Hepatocyte (in vitro differentiated cells): ENCODE data around the gene ZNF358. TPM values are rescaled to one million over a fixed set of nuclear protein-coding genes. Genes with fewer than 3 reads are reported as not detected.

Source experiments
- DNase-seq: peaks from one replicate; pipeline ENCODE4 v3.0.0-alpha.2; 2016; ENCODE audit warnings: low spot score
- H2AFZ ChIP-seq: fragments of 200-600 bp; sonication (generic); 2 replicates; pipeline ENCODE4 v1.6.0; 2016; ENCODE audit warnings: antibody characterized with exemption, mild to moderate bottlenecking
- H3K27ac ChIP-seq: fragments of 200-600 bp; sonication (generic); 2 replicates; pipeline ENCODE4 v1.5.1; 2016; ENCODE audit warnings: mild to moderate bottlenecking
- H3K27me3 ChIP-seq: fragments of 200-600 bp; sonication (generic); 2 replicates; pipeline ENCODE4 v1.6.1; 2016
- H3K36me3 ChIP-seq: fragments of 200-600 bp; sonication (generic); replicated peaks from 2 replicates; pipeline ENCODE4 v1.5.1; 2016; ENCODE audit warnings: low read depth; ENCODE audit not compliant: insufficient read depth
- H3K4me1 ChIP-seq: fragments of 200-600 bp; sonication (generic); 2 replicates; pipeline ENCODE4 v1.5.1; 2016; ENCODE audit warnings: mild to moderate bottlenecking, moderate library complexity; ENCODE audit not compliant: insufficient read depth
- H3K4me2 ChIP-seq: fragments of 200-600 bp; sonication (generic); 2 replicates; pipeline ENCODE4 v1.6.0; 2016
- H3K4me3 ChIP-seq: fragments of 200-600 bp; sonication (generic); 2 replicates; pipeline ENCODE4 v1.5.1; 2016; ENCODE audit warnings: mild to moderate bottlenecking
- H3K79me2 ChIP-seq: fragments of 200-600 bp; sonication (generic); 2 replicates; pipeline ENCODE4 v1.6.0; 2017; ENCODE audit warnings: mild to moderate bottlenecking
- H3K9me2 ChIP-seq: fragments of 200-600 bp; sonication (generic); replicated peaks from 2 replicates; pipeline ENCODE4 v1.6.0; 2017; ENCODE audit warnings: mild to moderate bottlenecking; ENCODE audit not compliant: insufficient read depth
- H3K9me3 ChIP-seq: fragments of 200-600 bp; sonication (generic); 2 replicates; pipeline ENCODE4 v1.5.1; 2016; ENCODE audit warnings: low read depth, mild to moderate bottlenecking
- H4K20me1 ChIP-seq: fragments of 200-600 bp; sonication (generic); 2 replicates; pipeline ENCODE4 v1.6.0; 2016; ENCODE audit warnings: mild to moderate bottlenecking; ENCODE audit not compliant: insufficient read depth, poor library complexity, severe bottlenecking
- CTCF ChIP-seq: fragments of 200-600 bp; sonication (generic); IDR thresholded peaks from 2 replicates; pipeline ENCODE4 v1.5.1; 2016; ENCODE audit warnings: antibody characterized with exemption, mild to moderate bottlenecking; ENCODE audit not compliant: poor library complexity
- EZH2 ChIP-seq: fragments of 200-600 bp; sonication (generic); IDR thresholded peaks from 2 replicates; pipeline ENCODE4 v1.6.1; 2016; ENCODE audit warnings: antibody characterized with exemption, mild to moderate bottlenecking, borderline replicate concordance
- EZH2phosphoT487 ChIP-seq: fragments of 200-600 bp; sonication (generic); IDR thresholded peaks from one replicate; pipeline ENCODE4 v1.6.1; 2018; ENCODE audit warnings: antibody characterized with exemption, mild to moderate bottlenecking, low read depth, moderate library complexity; ENCODE audit not compliant: unreplicated experiment, severe bottlenecking
- WGBS: methylation state at CpG from one replicate; pipeline ENCODE4 v1.1.6; 2016; ENCODE audit warnings: low lambda C conversion rate; ENCODE audit errors: missing lambda C conversion rate; 5-methylcytosine and 5-hydroxymethylcytosine counted together
- polyA plus RNA-seq: library from polyadenylated mRNA; unstranded; fragments of >200 nt; fragmentation: Nextera tagmentation; extraction: Ambion mirVana; gene quantifications from 2 replicates; pipeline ENCODE4 v1.2.1, GENCODE V29; 2016
- total RNA-seq: library from RNA; depleted of rRNA; stranded (reverse); fragments of >200 nt; gene quantifications from 2 replicates; pipeline ENCODE4 v1.2.3, GENCODE V29; 2014

The ZNF358 gene
- total and polyA plus RNA-seq, 2 experiments from 2014 or later = 37.8 to 39.9 TPM

DNA sequence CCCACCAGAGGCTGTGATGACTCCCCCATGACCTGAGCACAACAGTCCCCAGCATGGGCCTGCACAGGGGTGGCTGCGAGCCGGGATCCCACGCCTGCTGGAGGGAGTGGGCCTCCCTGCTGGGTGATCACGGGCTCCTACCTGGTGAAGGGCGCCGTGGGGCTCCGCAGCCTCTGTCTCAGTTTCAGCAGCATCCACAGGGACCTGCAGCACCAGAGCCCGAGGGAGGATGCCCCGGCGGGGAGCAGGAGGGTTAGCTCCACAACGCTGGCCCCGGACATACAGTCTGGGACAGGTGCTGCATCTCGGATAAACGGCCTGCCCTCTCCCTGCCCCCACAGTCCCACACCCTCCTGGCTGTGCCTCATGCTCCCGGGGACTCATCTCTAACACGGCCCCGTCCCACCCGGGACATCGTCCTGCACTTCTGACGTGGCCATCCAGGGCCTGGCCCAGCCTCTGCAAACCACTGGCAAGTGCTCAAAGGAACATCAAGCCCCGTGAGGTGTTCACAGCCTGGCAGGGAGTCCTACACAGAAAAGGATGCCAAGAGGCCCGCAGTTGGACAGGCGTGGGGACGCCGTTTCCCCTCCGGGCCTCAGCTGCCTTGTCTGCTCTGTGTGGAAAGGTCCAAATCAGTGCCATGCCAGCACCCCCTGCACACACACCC, 37.6 kb upstream of the ZNF358 start:
- no peaks in the 10 kb centered on the region for H4K20me1 ChIP-seq
- H3K79me2 ChIP-seq = no peaks in the 10 kb centered on the region
- no peak overlapping the region for H3K4me3 ChIP-seq
- no peaks in the 10 kb centered on the region for H3K36me3 ChIP-seq
- no peaks in the 10 kb centered on the region for H3K27me3 ChIP-seq
- no peaks in the 10 kb centered on the region for H3K9me2 ChIP-seq
- WGBS = 88% methylated on average over 26 of the region's 26 CpGs
- TF ChIP-seq CTCF = no peak
- no peak for TF ChIP-seq EZH2
- TF ChIP-seq EZH2phosphoT487 = no peak
- no peak for DNase-seq
- H3K4me2 ChIP-seq = no peak overlapping the region
- H3K27ac ChIP-seq = no peak overlapping the region
- H3K4me1 ChIP-seq = peaks cover 9% of the 10 kb centered on the region
- no peaks in the 10 kb centered on the region for H3K9me3 ChIP-seq
- H2AFZ ChIP-seq = no peak overlapping the region

DNA sequence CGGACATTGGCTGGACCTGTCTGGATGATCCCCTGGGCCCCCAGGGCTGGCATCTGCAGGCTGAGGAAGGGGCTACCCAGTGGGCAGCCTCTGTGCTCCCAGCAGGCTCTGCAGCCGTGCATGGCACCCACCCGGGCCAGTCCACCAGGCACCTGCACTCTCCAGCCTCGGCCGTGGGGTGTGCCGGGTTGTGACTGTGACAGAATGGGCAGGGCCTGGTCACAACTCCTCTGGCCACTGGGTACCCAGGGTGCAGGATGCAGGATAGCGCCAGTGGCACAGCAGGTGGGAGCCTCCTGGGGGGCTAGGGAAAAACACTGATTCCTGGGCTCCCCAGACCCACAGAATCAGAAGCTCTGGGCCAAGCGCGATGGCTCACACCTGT, 37.1 kb upstream of the ZNF358 start:
- 93% methylated on average over 9 of the region's 9 CpGs for WGBS
- no peak overlapping the region for H3K27ac ChIP-seq

GRCh38 chr19:7480222-7480969, 35.5 kb upstream of the ZNF358 start:
- Histone ChIP-seq H3K9me2 (no peaks in the 10 kb centered on the region), H3K4me2 (no peak overlapping the region), H3K4me1 (peaks cover 9% of the 10 kb centered on the region), H4K20me1 (no peaks in the 10 kb centered on the region), H2AFZ (no peak overlapping the region), H3K79me2 (no peaks in the 10 kb centered on the region), H3K27me3 (no peaks in the 10 kb centered on the region), H3K4me3 (no peak overlapping the region), H3K9me3 (no peaks in the 10 kb centered on the region), H3K27ac (peak overlapping the region; percentile 43), H3K36me3 (no peaks in the 10 kb centered on the region)
- no peak for TF ChIP-seq EZH2
- no peak for TF ChIP-seq EZH2phosphoT487
- no peak for TF ChIP-seq CTCF
- 71% methylated on average over 11 of the region's 11 CpGs for WGBS
- no peak for DNase-seq

More for the DNA sequence above, 37.1 kb upstream of the ZNF358 start:
- Histone ChIP-seq H3K4me2 (no peak overlapping the region), H3K27me3 (no peaks in the 10 kb centered on the region), H3K79me2 (no peaks in the 10 kb centered on the region), H3K9me2 (no peaks in the 10 kb centered on the region), H3K36me3 (no peaks in the 10 kb centered on the region), H3K9me3 (no peaks in the 10 kb centered on the region), H2AFZ (no peak overlapping the region), H3K4me1 (peaks cover 9% of the 10 kb centered on the region), H4K20me1 (no peaks in the 10 kb centered on the region), H3K4me3 (no peak overlapping the region)
- no peak for DNase-seq
- TF ChIP-seq EZH2 (no peak), EZH2phosphoT487 (no peak), CTCF (no peak)
